Gastroesophageal sphincter (tissue), 3 donors: ENCODE results near the gene DLAT.

Source experiments
- EP300 ChIP-seq: sonication (generic); formaldehyde crosslinking; IDR thresholded peaks from one replicate; pipeline ENCODE4 v1.6.1; 2017; ENCODE audit warnings: antibody characterized with exemption, mild to moderate bottlenecking
- POLR2A ChIP-seq, 2 donors: fragments of 450-650 bp; IDR thresholded peaks; one replicate each; pipeline ENCODE4 v1.6.1; 2017; ENCODE audit warnings: antibody characterized with exemption in 2 of 2, mild to moderate bottlenecking in 2 of 2, moderate library complexity in 1 of 2
- POLR2AphosphoS5 ChIP-seq: sonication (generic); formaldehyde crosslinking; IDR thresholded peaks from one replicate; pipeline ENCODE4 v1.6.1; 2017; ENCODE audit warnings: antibody characterized with exemption
- TF ChIP-seq, protein P1 (sequence below), 4 experiments: fragments of 200-600 bp in 2 of 4; fragments of 450-650 bp in 2 of 4; sonication (generic) in 1 of 4; IDR thresholded peaks; one replicate each; pipeline ENCODE4 v1.5.1; 2017 to 2019; ENCODE audit warnings: antibody characterized with exemption in 4 of 4, mild to moderate bottlenecking in 2 of 4, moderate library complexity in 2 of 4

DNA sequence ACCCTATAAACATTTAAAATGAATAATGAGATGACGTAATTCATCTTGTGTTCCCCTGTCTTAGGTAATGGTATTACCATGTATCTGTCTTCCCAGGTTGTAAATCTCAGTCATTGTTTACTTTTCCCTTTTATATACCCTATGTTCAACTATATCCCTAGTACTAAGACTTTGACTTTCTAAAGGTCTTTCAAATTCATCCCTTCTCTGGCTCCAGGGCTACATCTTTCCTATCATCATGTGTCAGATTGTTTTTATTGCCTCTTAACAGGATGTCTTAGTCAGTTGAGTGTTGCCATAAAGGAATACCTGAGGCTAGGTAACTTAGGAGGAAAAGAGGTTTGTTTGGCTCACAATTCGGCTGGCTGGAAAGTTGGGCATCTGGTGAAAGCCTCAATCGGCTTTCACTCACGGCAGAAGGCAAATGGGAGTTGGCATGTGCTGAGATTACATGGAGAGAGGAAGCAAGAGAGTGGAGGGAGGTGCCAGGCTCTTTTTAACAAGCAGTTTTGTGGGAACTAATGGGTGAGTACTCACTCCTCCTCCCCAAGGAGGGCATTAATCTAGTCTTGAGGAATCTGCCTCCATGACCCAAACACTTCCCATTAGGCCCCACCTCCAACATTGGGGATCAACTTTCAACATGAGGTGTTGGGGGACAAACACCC is 11.6 kb upstream of the DLAT start:
- TF ChIP-seq, protein P1, sequence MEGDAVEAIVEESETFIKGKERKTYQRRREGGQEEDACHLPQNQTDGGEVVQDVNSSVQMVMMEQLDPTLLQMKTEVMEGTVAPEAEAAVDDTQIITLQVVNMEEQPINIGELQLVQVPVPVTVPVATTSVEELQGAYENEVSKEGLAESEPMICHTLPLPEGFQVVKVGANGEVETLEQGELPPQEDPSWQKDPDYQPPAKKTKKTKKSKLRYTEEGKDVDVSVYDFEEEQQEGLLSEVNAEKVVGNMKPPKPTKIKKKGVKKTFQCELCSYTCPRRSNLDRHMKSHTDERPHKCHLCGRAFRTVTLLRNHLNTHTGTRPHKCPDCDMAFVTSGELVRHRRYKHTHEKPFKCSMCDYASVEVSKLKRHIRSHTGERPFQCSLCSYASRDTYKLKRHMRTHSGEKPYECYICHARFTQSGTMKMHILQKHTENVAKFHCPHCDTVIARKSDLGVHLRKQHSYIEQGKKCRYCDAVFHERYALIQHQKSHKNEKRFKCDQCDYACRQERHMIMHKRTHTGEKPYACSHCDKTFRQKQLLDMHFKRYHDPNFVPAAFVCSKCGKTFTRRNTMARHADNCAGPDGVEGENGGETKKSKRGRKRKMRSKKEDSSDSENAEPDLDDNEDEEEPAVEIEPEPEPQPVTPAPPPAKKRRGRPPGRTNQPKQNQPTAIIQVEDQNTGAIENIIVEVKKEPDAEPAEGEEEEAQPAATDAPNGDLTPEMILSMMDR (IDR thresholded peaks at IDR 0.05): no peak
- TF ChIP-seq POLR2A (IDR thresholded peaks at IDR 0.05): no peak
- TF ChIP-seq POLR2AphosphoS5: no peak
- TF ChIP-seq EP300: no peak
